K562 (cell line): ENCODE measurements around the gene CYP46A1. TPM values are rescaled to one million over a fixed set of nuclear protein-coding genes. Genes with fewer than 3 reads are reported as not detected.

Experiments used
- BRD4 ChIP-seq: fragments of 200-600 bp; sonication (generic); IDR thresholded peaks from 2 replicates; pipeline ENCODE4 v1.6.1; 2017; ENCODE audit warnings: inconsistent platforms
- BRD9 ChIP-seq: fragments of 450-650 bp; IDR thresholded peaks from 2 replicates; pipeline ENCODE4 v1.6.1; 2018; ENCODE audit warnings: low read depth; ENCODE audit not compliant: partially characterized antibody
- BRF1 ChIP-seq: IDR thresholded peaks from 3 replicates; pipeline ENCODE4 v1.6.1; 2011; ENCODE audit warnings: borderline replicate concordance, mild to moderate bottlenecking; ENCODE audit not compliant: insufficient read length; ENCODE audit errors: extremely low read depth
- CBFB ChIP-seq: sonication (generic); formaldehyde crosslinking; IDR thresholded peaks from 2 replicates; pipeline ENCODE4 v1.4.0; 2020; ENCODE audit warnings: mild to moderate bottlenecking, missing genetic modification reagents
- CC2D1A ChIP-seq: fragments of 450-650 bp; IDR thresholded peaks from 2 replicates; pipeline ENCODE4 v1.6.1; 2017; ENCODE audit warnings: mild to moderate bottlenecking
- CREB1 ChIP-seq, 2 experiments: sonication (generic) in 1 of 2; formaldehyde crosslinking in 1 of 2; IDR thresholded peaks; 2 replicates each; pipeline versions ENCODE4 v1.6.1 to v1.8.0; 2012 to 2022; ENCODE audit warnings: inconsistent platforms in 1 of 2, mild to moderate bottlenecking in 1 of 2, missing genetic modification reagents in 1 of 2, moderate library complexity in 1 of 2
- DPF2 ChIP-seq: fragments of 450-650 bp; IDR thresholded peaks from 2 replicates; pipeline ENCODE4 v1.6.1; 2016
- ETV6 ChIP-seq, 3 experiments: fragments of 150-350 bp in 1 of 3; sonication (generic) in 1 of 3; formaldehyde crosslinking in 1 of 3; IDR thresholded peaks; 2 replicates each; pipeline versions ENCODE4 v1.6.1 to v1.8.0; 2014 to 2022; ENCODE audit warnings: borderline replicate concordance in 2 of 3, low read depth in 2 of 3, antibody characterized with exemption in 1 of 3, low read length in 1 of 3, mild to moderate bottlenecking in 1 of 3, missing genetic modification reagents in 1 of 3
- FOXA3 ChIP-seq, 2 experiments: fragments of 450-650 bp in 1 of 2; sonication (generic) in 1 of 2; formaldehyde crosslinking; IDR thresholded peaks in 1 of 2; conservative IDR thresholded peaks in 1 of 2; 2 replicates each; pipeline versions ENCODE4 v1.4.0 to v1.8.0; 2020 to 2022; ENCODE audit warnings: mild to moderate bottlenecking in 2 of 2, missing genetic modification reagents in 1 of 2
- GMEB1 ChIP-seq: fragments of 250-450 bp; sonication (Bioruptor Pico); IDR thresholded peaks from 2 replicates; pipeline ENCODE4 v1.4.0; 2020; ENCODE audit warnings: mild to moderate bottlenecking
- HDAC8 ChIP-seq: fragments of 450-650 bp; IDR thresholded peaks from 2 replicates; pipeline ENCODE4 v1.6.1; 2016; ENCODE audit warnings: mild to moderate bottlenecking, missing genetic modification characterization, moderate library complexity, missing compliant biosample characterization
- HNRNPL ChIP-seq: fragments of 200-400 bp; formaldehyde crosslinking; IDR thresholded peaks from 2 replicates; pipeline ENCODE4 v1.6.1; 2017; ENCODE audit warnings: low read depth, mild to moderate bottlenecking, low read length
- KDM1A ChIP-seq, 2 experiments: fragments of 450-650 bp; IDR thresholded peaks; 2 replicates each; pipeline ENCODE4 v1.6.1; 2016; ENCODE audit warnings: mild to moderate bottlenecking in 2 of 2
- MAX ChIP-seq: sonication (generic); formaldehyde crosslinking; IDR thresholded peaks from 2 replicates; pipeline ENCODE4 v1.9.0; 2022; ENCODE audit warnings: mild to moderate bottlenecking, missing genetic modification reagents
- MBD2 ChIP-seq: sonication (generic); IDR thresholded peaks from 2 replicates; pipeline ENCODE4 v1.6.1; 2016; ENCODE audit warnings: low read depth, borderline replicate concordance
- MEF2D ChIP-seq: conservative IDR thresholded peaks from 2 replicates; pipeline ENCODE4 v1.6.1; 2016; ENCODE audit warnings: low read depth, missing genetic modification characterization, missing compliant biosample characterization
- NUFIP1 ChIP-seq: fragments of 450-650 bp; IDR thresholded peaks from 2 replicates; pipeline ENCODE4 v1.6.1; 2018; ENCODE audit not compliant: partially characterized antibody
- SMARCE1 ChIP-seq: fragments of 450-650 bp; IDR thresholded peaks from 2 replicates; pipeline ENCODE4 v1.7.1; 2016; ENCODE audit warnings: mild to moderate bottlenecking
- ZBTB12 ChIP-seq: fragments of 250-450 bp; sonication (Bioruptor Pico); IDR thresholded peaks from 2 replicates; pipeline ENCODE4 v1.4.0; 2020
- ZNF134 ChIP-seq: fragments of 250-450 bp; sonication (Bioruptor Pico); conservative IDR thresholded peaks from 2 replicates; pipeline ENCODE4 v1.4.0; 2020
- ZNF780A ChIP-seq: fragments of 250-450 bp; sonication (Bioruptor Pico); IDR thresholded peaks from 2 replicates; pipeline ENCODE4 v1.5.0; 2021; ENCODE audit warnings: mild to moderate bottlenecking
- polyA plus RNA-seq, 8 experiments: library from polyadenylated mRNA; depleted of rRNA in 4 of 8; stranded (reverse) in 5 of 8; unstranded in 3 of 8; fragments of >200 nt; fragmentation: Nextera tagmentation in 2 of 8; fragmentation: Illumina TruSeq in 1 of 8; extraction: Ambion mirVana in 2 of 8; extraction: Trizol in 1 of 8; gene quantifications; 2 replicates each; pipeline versions ENCODE4 v1.2.1 to v1.2.3, GENCODE V29; 2011 to 2014; ENCODE audit warnings: inconsistent platforms in 1 of 8, missing spikeins in 1 of 8
- total RNA-seq, 7 experiments: library from RNA; depleted of rRNA in 6 of 7; stranded (reverse); fragments of >200 nt in 6 of 7; fragmentation: Illumina TruSeq in 2 of 7; extraction: Trizol in 2 of 7; gene quantifications; 2 replicates each; pipeline versions ENCODE4 v1.2.1 to v1.2.3, GENCODE V29; 2011 to 2021; ENCODE audit warnings: low replicate concordance in 1 of 7
- TF ChIP-seq, protein P1 (sequence below): fragments of 200-800 bp; sonication (Bioruptor generic); IDR thresholded peaks from 2 replicates; pipeline ENCODE4 v1.6.1; 2017; ENCODE audit warnings: missing genetic modification characterization, missing compliant biosample characterization
- TF ChIP-seq, protein P2 (sequence below): fragments of 250-450 bp; sonication (Bioruptor Pico); IDR thresholded peaks from 2 replicates; pipeline ENCODE4 v1.9.0; 2021; ENCODE audit warnings: mild to moderate bottlenecking

The CYP46A1 gene
- total and polyA plus RNA-seq, 9 of the 15 experiments (the other 6 are each of a cell fraction or from before 2014, with no cell fraction given) = not detected

- TF ChIP-seq SMARCE1 (no peak), ZNF134 (no peak), HNRNPL (no peak), ZNF780A (CRISPR knock-in tag) (no peak), GMEB1 (no peak), ETV6 (IDR thresholded peaks at IDR 0.05; ENCODE audit: borderline replicate concordance in 1 of 2, low read depth in 2 of 2, low read length in 1 of 2) (no peak), ETV6 (CRISPR knock-in tag; IDR thresholded peaks at IDR 0.05; ENCODE audit: borderline replicate concordance) (no peak), MBD2 (peak; percentile 58; the same call in 1 of the 2 replicates), HDAC8 (tag) (no peak), BRD9 (no peak), FOXA3 (CRISPR knock-in tag; conservative IDR thresholded peaks at IDR 0.05 in 1 of 2, IDR thresholded peaks at IDR 0.05 in 1 of 2) (no peak), CC2D1A (no peak), BRD4 (no peak), ZBTB12 (CRISPR knock-in tag) (peak; percentile 85), MEF2D (tag) (no peak), CBFB (CRISPR knock-in tag) (no peak), KDM1A (IDR thresholded peaks at IDR 0.05) (no peak), MAX (CRISPR knock-in tag) (no peak), CREB1 (IDR thresholded peaks at IDR 0.05) (peak; percentile 95), CREB1 (CRISPR knock-in tag; IDR thresholded peaks at IDR 0.05) (peak; percentile 97), DPF2 (no peak), NUFIP1 (no peak), BRF1 (no peak)
- TF ChIP-seq, protein P1, sequence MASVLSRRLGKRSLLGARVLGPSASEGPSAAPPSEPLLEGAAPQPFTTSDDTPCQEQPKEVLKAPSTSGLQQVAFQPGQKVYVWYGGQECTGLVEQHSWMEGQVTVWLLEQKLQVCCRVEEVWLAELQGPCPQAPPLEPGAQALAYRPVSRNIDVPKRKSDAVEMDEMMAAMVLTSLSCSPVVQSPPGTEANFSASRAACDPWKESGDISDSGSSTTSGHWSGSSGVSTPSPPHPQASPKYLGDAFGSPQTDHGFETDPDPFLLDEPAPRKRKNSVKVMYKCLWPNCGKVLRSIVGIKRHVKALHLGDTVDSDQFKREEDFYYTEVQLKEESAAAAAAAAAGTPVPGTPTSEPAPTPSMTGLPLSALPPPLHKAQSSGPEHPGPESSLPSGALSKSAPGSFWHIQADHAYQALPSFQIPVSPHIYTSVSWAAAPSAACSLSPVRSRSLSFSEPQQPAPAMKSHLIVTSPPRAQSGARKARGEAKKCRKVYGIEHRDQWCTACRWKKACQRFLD (CRISPR knock-in tag) = no peak
- TF ChIP-seq, protein P2, sequence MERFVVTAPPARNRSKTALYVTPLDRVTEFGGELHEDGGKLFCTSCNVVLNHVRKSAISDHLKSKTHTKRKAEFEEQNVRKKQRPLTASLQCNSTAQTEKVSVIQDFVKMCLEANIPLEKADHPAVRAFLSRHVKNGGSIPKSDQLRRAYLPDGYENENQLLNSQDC (CRISPR knock-in tag) = no peak
Measured at GRCh38 chr14:99683619-99684409, at the start of gene CYP46A1 (continued).
